Panc1 (cell line): ENCODE results near the gene ROBO1. TPM values are rescaled to one million over a fixed set of nuclear protein-coding genes. Genes with fewer than 3 reads are reported as not detected.

Source experiments
- ATAC-seq: fragments of 200-7000 bp; cut with Tn5 transposase; 2 replicates; pipeline ENCODE4 v1.9.1; 2020; ENCODE audit warnings: mild to moderate bottlenecking, moderate library complexity
- BruUV-seq: library from RNA; stranded (reverse); fragments of 400-500 nt; replicated peaks from 2 replicates; lab custom pipeline; 2021; lab: Mats Ljungman, UMichigan
- CTCF ChIA-PET: fragments of 300-600 bp; sonication (Branson Sonifier 250); formaldehyde crosslinking; loops from one replicate; lab custom pipeline; 2022; ENCODE audit warnings: antibody characterized with exemption; lab: Charles Lee
- POLR2A ChIA-PET: fragments of 300-600 bp; sonication (Branson Sonifier 250); formaldehyde crosslinking; loops from one replicate; lab custom pipeline; 2022; ENCODE audit warnings: antibody characterized with exemption; lab: Charles Lee
- DNase-seq: peaks from one replicate; pipeline ENCODE4 v3.0.0-alpha.2; 2010; ENCODE audit warnings: low read depth, low spot score
- H3K27ac ChIP-seq: 2 replicates; pipeline ENCODE4 v1.5.1; 2011; ENCODE audit warnings: mild to moderate bottlenecking, low read length, inconsistent platforms
- H3K27me3 ChIP-seq: fragments of 200-500 bp; sonication (Bioruptor generic); 2 replicates; pipeline ENCODE4 v1.6.0; 2014; ENCODE audit warnings: low read length, inconsistent platforms; ENCODE audit not compliant: control insufficient read depth, insufficient read depth
- H3K36me3 ChIP-seq: fragments of 200-500 bp; sonication (Bioruptor generic); 2 replicates; pipeline ENCODE4 v1.5.1; 2014; ENCODE audit warnings: inconsistent platforms, mild to moderate bottlenecking, low read length, moderate library complexity; ENCODE audit not compliant: control insufficient read depth, insufficient read depth
- H3K4me1 ChIP-seq: 2 replicates; pipeline ENCODE4 v1.5.1; 2011; ENCODE audit warnings: inconsistent platforms, mild to moderate bottlenecking, low read length, moderate library complexity; ENCODE audit not compliant: control insufficient read depth, insufficient read depth
- H3K4me3 ChIP-seq, 2 experiments: 2 replicates each; pipeline ENCODE4 v1.5.1; 2011 to 2012; ENCODE audit warnings: low read depth in 2 of 2, low read length in 2 of 2, mild to moderate bottlenecking in 2 of 2, inconsistent platforms in 1 of 2, moderate library complexity in 1 of 2
- H3K9me3 ChIP-seq: fragments of 200-500 bp; sonication (Bioruptor generic); 2 replicates; pipeline ENCODE4 v1.5.1; 2014; ENCODE audit warnings: low read depth, mild to moderate bottlenecking, inconsistent platforms, low read length, moderate library complexity; ENCODE audit not compliant: control insufficient read depth, insufficient read depth
- POLR2AphosphoS5 ChIP-seq: IDR thresholded peaks from 2 replicates; pipeline ENCODE4 v1.6.1; 2012; ENCODE audit warnings: mild to moderate bottlenecking, low read depth, low read length, moderate library complexity
- SIN3A ChIP-seq: IDR thresholded peaks from 2 replicates; pipeline ENCODE4 v1.6.1; 2012; ENCODE audit warnings: low read depth, mild to moderate bottlenecking, low read length, moderate library complexity, borderline replicate concordance; ENCODE audit not compliant: insufficient read depth
- TCF7L2 ChIP-seq: IDR thresholded peaks from 2 replicates; pipeline ENCODE4 v1.6.1; 2011; ENCODE audit warnings: mild to moderate bottlenecking, low read depth, low read length, inconsistent platforms
- in situ Hi-C: cut with HindIII; loops from 2 replicates; pipeline ENCODE4 v1.10.0; 2016; ENCODE audit warnings: low sequenced_read_pairs, low pct_unique_long_range_greater_than_20kb
- intact Hi-C: fragments of 100-400 bp; cut with micrococcal nuclease; formaldehyde crosslinking; loops from one replicate; pipeline ENCODE4 v1.10.0; 2022; ENCODE audit not compliant: unreplicated experiment
- total RNA-seq: library from RNA; stranded (reverse); gene quantifications from one replicate; pipeline ENCODE4 v1.2.1, GENCODE V29; 2021; ENCODE audit not compliant: unreplicated experiment
- TF ChIP-seq, protein P1 (sequence below), 2 experiments: IDR thresholded peaks; 2 replicates each; pipeline ENCODE4 v1.6.1; 2011 to 2012; ENCODE audit warnings: low read depth in 2 of 2, control low read depth in 1 of 2, low read length in 1 of 2, mild to moderate bottlenecking in 1 of 2, moderate library complexity in 1 of 2; ENCODE audit not compliant: insufficient read depth in 1 of 2
- TF ChIP-seq, protein P2 (sequence below): fragments of 450-650 bp; IDR thresholded peaks from 2 replicates; pipeline ENCODE4 v1.5.1; 2017; ENCODE audit warnings: mild to moderate bottlenecking

Gene ROBO1
- total RNA-seq, 1 experiment from 2014 or later, result 61.6 TPM

GRCh38 chr3:78721771-78722543, 1045.8 kb downstream of the ROBO1 start:
- Histone ChIP-seq H3K4me1 (no peaks in the 10 kb centered on the region; the same call in 1 of the 2 replicates), H3K9me3 (no peaks in the 10 kb centered on the region), H3K36me3 (no peaks in the 10 kb centered on the region), H3K4me3 (no peak overlapping the region), H3K27ac (no peak overlapping the region), H3K27me3 (no peaks in the 10 kb centered on the region)
- no peak for DNase-seq
- no peak for ATAC-seq
- in situ Hi-C loops, result no loop called here
- intact Hi-C loops, result no loop called here
- POLR2A ChIA-PET, result interaction anchor here (0.5 kb wide), 1 partner anchor 41 kb away, joined by 3 read pairs; no protein-coding TSS in a partner anchor
- TF ChIP-seq, protein P1, sequence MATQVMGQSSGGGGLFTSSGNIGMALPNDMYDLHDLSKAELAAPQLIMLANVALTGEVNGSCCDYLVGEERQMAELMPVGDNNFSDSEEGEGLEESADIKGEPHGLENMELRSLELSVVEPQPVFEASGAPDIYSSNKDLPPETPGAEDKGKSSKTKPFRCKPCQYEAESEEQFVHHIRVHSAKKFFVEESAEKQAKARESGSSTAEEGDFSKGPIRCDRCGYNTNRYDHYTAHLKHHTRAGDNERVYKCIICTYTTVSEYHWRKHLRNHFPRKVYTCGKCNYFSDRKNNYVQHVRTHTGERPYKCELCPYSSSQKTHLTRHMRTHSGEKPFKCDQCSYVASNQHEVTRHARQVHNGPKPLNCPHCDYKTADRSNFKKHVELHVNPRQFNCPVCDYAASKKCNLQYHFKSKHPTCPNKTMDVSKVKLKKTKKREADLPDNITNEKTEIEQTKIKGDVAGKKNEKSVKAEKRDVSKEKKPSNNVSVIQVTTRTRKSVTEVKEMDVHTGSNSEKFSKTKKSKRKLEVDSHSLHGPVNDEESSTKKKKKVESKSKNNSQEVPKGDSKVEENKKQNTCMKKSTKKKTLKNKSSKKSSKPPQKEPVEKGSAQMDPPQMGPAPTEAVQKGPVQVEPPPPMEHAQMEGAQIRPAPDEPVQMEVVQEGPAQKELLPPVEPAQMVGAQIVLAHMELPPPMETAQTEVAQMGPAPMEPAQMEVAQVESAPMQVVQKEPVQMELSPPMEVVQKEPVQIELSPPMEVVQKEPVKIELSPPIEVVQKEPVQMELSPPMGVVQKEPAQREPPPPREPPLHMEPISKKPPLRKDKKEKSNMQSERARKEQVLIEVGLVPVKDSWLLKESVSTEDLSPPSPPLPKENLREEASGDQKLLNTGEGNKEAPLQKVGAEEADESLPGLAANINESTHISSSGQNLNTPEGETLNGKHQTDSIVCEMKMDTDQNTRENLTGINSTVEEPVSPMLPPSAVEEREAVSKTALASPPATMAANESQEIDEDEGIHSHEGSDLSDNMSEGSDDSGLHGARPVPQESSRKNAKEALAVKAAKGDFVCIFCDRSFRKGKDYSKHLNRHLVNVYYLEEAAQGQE (IDR thresholded peaks at IDR 0.05; ENCODE audit: insufficient read depth in 1 of 2, low read depth in 2 of 2, low read length in 1 of 2), result no peak
- no peak for TF ChIP-seq POLR2AphosphoS5
- no peak for TF ChIP-seq SIN3A
- TF ChIP-seq, protein P2, sequence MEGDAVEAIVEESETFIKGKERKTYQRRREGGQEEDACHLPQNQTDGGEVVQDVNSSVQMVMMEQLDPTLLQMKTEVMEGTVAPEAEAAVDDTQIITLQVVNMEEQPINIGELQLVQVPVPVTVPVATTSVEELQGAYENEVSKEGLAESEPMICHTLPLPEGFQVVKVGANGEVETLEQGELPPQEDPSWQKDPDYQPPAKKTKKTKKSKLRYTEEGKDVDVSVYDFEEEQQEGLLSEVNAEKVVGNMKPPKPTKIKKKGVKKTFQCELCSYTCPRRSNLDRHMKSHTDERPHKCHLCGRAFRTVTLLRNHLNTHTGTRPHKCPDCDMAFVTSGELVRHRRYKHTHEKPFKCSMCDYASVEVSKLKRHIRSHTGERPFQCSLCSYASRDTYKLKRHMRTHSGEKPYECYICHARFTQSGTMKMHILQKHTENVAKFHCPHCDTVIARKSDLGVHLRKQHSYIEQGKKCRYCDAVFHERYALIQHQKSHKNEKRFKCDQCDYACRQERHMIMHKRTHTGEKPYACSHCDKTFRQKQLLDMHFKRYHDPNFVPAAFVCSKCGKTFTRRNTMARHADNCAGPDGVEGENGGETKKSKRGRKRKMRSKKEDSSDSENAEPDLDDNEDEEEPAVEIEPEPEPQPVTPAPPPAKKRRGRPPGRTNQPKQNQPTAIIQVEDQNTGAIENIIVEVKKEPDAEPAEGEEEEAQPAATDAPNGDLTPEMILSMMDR, result no peak
- TF ChIP-seq TCF7L2, result no peak
- CTCF ChIA-PET, result no interaction called here
- BruUV-seq, result no TSS peak

DNA sequence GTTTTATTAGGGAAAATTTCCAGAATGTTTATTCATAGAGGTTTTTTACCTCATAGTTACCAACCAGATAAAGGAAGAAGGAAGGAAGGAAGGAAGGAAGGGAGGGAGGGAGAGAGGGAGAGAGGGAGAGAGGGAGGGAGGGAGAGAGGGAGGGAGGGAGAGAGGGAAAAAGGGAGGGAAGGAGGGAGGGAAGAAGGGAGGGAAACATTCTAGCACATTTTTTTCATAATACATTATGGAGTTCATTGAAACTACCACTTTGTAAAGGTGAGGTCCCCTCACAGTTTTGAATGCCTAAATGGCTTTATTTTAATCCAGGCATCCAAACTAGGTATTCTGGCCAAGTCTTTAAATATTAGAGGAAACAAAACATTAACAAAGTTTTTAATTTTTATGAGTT, 1049.1 kb downstream of the ROBO1 start:
- Histone ChIP-seq H3K4me3 (no peak overlapping the region), H3K4me1 (no peaks in the 10 kb centered on the region; the same call in 1 of the 2 replicates), H3K27me3 (no peaks in the 10 kb centered on the region), H3K27ac (no peak overlapping the region), H3K9me3 (no peaks in the 10 kb centered on the region), H3K36me3 (no peaks in the 10 kb centered on the region)
- ChIA-PET POLR2A (no interaction called here), CTCF (no interaction called here)
- TF ChIP-seq POLR2AphosphoS5 (no peak), TCF7L2 (no peak), SIN3A (no peak)
- TF ChIP-seq, protein P1 (IDR thresholded peaks at IDR 0.05; ENCODE audit: insufficient read depth in 1 of 2, low read depth in 2 of 2, low read length in 1 of 2), result no peak
- TF ChIP-seq, protein P2, result no peak
- ATAC-seq (no peak), DNase-seq (no peak)
- intact Hi-C loops, result no loop called here
- BruUV-seq, result no TSS peak
- in situ Hi-C loops, result no loop called here
